Prostate gland (tissue), 2 donors: ENCODE measurements around the gene HIVEP3. TPM values are rescaled to one million over a fixed set of nuclear protein-coding genes. Genes with fewer than 3 reads are reported as not detected.

ENCODE experiments used
- DNase-seq: peaks from one replicate; pipeline ENCODE4 v3.0.0-alpha.2; 2019; ENCODE audit warnings: low spot score
- H3K27ac ChIP-seq, 2 donors: fragments of 200-600 bp; sonication (generic); 2 replicates each; pipeline ENCODE4 v1.5.1; 2017 to 2019
- H3K27me3 ChIP-seq: fragments of 200-600 bp; sonication (generic); replicated peaks from 2 replicates; pipeline ENCODE4 v1.5.1; 2019; ENCODE audit not compliant: insufficient read depth
- H3K36me3 ChIP-seq, 2 donors: fragments of 200-600 bp; sonication (generic); 1 replicate in 1 of 2; 2 replicates in 1 of 2; pipeline versions ENCODE4 v1.5.1 to v1.8.1; 2017 to 2019
- H3K4me1 ChIP-seq: fragments of 200-600 bp; sonication (generic); replicated peaks from 2 replicates; pipeline ENCODE4 v1.5.1; 2019
- H3K4me3 ChIP-seq, 2 donors: fragments of 200-600 bp; sonication (generic); 2 replicates each; pipeline ENCODE4 v1.5.1; 2017 to 2019
- H3K9me3 ChIP-seq: fragments of 200-600 bp; sonication (generic); 2 replicates; pipeline ENCODE4 v1.5.1; 2017
- POLR2A ChIP-seq: fragments of 450-650 bp; IDR thresholded peaks from one replicate; pipeline ENCODE4 v1.6.1; 2016; ENCODE audit warnings: antibody characterized with exemption, mild to moderate bottlenecking
- POLR2AphosphoS5 ChIP-seq: sonication (generic); formaldehyde crosslinking; IDR thresholded peaks from one replicate; pipeline ENCODE4 v1.6.1; 2017; ENCODE audit warnings: antibody characterized with exemption
- WGBS: methylation state at CpG from one replicate; pipeline ENCODE4 v1.1.5; 2018; 5-methylcytosine and 5-hydroxymethylcytosine counted together
- intact Hi-C: fragments of 100-400 bp; cut with DNase I; formaldehyde crosslinking; loops from one replicate; pipeline ENCODE4 v1.14.2; 2022
- total RNA-seq, 2 donors: library from RNA; depleted of rRNA; stranded (reverse); fragments of >200 nt; gene quantifications; one replicate each; pipeline ENCODE4 v1.1.0, GENCODE V29; 2016
- TF ChIP-seq, protein P1 (sequence below), 4 experiments: fragments of 200-600 bp in 2 of 4; fragments of 450-650 bp in 2 of 4; sonication (generic) in 2 of 4; IDR thresholded peaks; 1 replicate in 3 of 4; 2 replicates in 1 of 4; pipeline ENCODE4 v1.5.1; 2016 to 2019; ENCODE audit warnings: antibody characterized with exemption in 4 of 4, mild to moderate bottlenecking in 2 of 4, moderate library complexity in 2 of 4

Gene HIVEP3
- total RNA-seq, 2 donors from 2014 or later = 9.3 to 11.2 TPM

DNA sequence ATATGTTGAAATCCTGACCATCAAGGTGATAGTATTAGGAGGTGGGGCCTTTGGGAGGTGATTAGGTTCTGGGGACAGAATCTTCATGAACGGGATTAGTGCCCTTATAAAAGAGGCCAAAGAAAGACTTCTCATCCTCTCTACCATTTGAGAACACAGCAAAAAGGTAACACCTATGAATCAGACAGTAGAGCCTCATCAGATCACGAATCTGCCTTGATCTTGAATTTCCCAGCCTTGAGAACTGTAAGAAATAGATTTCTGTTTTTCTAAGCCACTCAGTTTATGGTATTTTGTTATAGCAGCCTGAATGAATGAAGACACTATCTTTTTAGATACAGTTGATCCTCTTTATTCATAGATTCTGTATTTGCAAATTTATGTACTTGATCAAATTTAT, 227.3 kb downstream of the HIVEP3 start:
- Histone ChIP-seq H3K27ac (no peak overlapping the region), H3K27me3 (no peaks in the 10 kb centered on the region), H3K9me3 (no peaks in the 10 kb centered on the region), H3K4me1 (no peaks in the 10 kb centered on the region), H3K4me3 (no peak overlapping the region), H3K36me3 (no peaks in the 10 kb centered on the region)
- intact Hi-C loops = no loop called here
- 92% methylated on average over 2 of the region's 2 CpGs for WGBS
- DNase-seq = no peak
- TF ChIP-seq, protein P1, sequence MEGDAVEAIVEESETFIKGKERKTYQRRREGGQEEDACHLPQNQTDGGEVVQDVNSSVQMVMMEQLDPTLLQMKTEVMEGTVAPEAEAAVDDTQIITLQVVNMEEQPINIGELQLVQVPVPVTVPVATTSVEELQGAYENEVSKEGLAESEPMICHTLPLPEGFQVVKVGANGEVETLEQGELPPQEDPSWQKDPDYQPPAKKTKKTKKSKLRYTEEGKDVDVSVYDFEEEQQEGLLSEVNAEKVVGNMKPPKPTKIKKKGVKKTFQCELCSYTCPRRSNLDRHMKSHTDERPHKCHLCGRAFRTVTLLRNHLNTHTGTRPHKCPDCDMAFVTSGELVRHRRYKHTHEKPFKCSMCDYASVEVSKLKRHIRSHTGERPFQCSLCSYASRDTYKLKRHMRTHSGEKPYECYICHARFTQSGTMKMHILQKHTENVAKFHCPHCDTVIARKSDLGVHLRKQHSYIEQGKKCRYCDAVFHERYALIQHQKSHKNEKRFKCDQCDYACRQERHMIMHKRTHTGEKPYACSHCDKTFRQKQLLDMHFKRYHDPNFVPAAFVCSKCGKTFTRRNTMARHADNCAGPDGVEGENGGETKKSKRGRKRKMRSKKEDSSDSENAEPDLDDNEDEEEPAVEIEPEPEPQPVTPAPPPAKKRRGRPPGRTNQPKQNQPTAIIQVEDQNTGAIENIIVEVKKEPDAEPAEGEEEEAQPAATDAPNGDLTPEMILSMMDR (IDR thresholded peaks at IDR 0.05) = no peak
- TF ChIP-seq POLR2AphosphoS5 = no peak
- TF ChIP-seq POLR2A = no peak

DNA sequence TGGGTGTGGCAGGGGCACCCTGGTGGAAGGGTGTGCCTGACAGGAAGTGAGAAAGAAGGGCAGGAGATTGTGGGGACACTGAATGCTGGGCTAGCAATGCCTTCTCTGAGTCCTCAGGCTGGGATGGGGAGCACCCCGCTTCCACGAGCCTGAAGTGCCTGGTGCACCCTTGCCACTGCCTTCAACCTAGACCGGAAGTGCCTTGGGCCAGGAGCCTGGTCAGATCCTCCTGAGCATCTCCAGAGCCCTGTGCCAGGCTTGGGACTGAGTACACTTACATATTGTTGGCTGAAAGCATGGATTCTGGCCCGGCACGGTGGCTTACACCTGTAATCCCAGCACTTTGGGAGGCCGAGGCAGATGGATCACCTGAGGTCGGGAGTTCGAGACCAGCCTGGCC, 228.4 kb downstream of the HIVEP3 start:
- WGBS = 93% methylated on average over 8 of the region's 8 CpGs
- Histone ChIP-seq H3K4me1 (no peaks in the 10 kb centered on the region), H3K36me3 (no peaks in the 10 kb centered on the region), H3K27me3 (no peaks in the 10 kb centered on the region), H3K27ac (no peak overlapping the region), H3K4me3 (no peak overlapping the region), H3K9me3 (no peaks in the 10 kb centered on the region)
- no peak for DNase-seq
- intact Hi-C loops = no loop called here
- no peak for TF ChIP-seq POLR2AphosphoS5
- no peak for TF ChIP-seq POLR2A
- TF ChIP-seq, protein P1 (IDR thresholded peaks at IDR 0.05) = no peak

DNA sequence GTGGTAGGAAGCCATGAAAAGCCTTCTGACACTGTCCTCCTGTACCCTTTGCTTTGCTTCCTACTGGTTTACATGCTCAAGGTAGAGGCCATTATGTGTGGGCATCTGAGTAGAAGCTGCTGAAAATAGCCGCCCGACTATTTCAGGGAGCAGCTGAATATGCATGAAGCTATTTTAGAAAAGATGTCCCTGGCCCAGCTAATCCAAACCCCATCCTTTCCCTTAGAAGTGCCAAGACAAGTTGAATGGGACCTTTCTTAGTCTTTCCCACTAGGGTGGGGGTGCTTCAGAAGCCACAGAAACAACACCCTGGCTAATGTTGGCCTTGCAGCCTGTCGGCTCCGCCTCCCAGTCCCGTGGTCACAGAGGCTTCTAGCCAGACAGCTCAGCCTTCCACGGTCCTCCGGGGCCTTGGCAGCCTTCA, 229.2 kb downstream of the HIVEP3 start:
- H3K27me3 ChIP-seq = no peaks in the 10 kb centered on the region
- no peak overlapping the region for H3K4me3 ChIP-seq
- H3K9me3 ChIP-seq = no peaks in the 10 kb centered on the region
- TF ChIP-seq POLR2A (no peak), POLR2AphosphoS5 (no peak)
- TF ChIP-seq, protein P1 (IDR thresholded peaks at IDR 0.05) = no peak
- H3K4me1 ChIP-seq = no peaks in the 10 kb centered on the region
- no peaks in the 10 kb centered on the region for H3K36me3 ChIP-seq
- intact Hi-C loops = no loop called here
- WGBS = 76% methylated on average over 7 of the region's 7 CpGs
- no peak overlapping the region for H3K27ac ChIP-seq
- DNase-seq = no peak

DNA sequence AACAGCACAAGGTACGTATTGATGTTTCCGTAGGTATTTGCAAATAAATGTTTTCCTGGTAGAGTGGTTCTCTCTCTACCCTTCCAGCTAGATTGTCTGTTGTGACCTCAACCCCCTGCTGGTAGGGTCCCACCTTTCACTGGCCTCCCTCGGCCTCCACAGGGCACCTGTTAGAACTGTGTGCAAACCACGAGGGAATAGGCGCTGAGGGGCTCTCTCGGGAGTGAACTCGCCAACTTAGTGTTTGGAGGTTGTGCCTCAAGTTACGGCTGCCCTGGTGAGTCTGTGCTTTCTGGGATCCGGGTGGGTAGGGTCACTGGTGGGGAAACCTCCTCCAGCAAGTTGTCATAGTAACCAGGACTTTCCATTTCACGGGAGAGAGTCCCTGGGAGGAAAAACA, 229.6 kb downstream of the HIVEP3 start:
- no peak overlapping the region for H3K27ac ChIP-seq
- no peaks in the 10 kb centered on the region for H3K36me3 ChIP-seq
- no peaks in the 10 kb centered on the region for H3K4me1 ChIP-seq
- DNase-seq = no peak
- intact Hi-C loops = no loop called here
- no peaks in the 10 kb centered on the region for H3K27me3 ChIP-seq
- H3K4me3 ChIP-seq = no peak overlapping the region
- 90% methylated on average over 10 of the region's 10 CpGs for WGBS
- no peaks in the 10 kb centered on the region for H3K9me3 ChIP-seq
- TF ChIP-seq POLR2AphosphoS5 = no peak
- TF ChIP-seq, protein P1 (IDR thresholded peaks at IDR 0.05) = no peak
- TF ChIP-seq POLR2A = no peak

DNA sequence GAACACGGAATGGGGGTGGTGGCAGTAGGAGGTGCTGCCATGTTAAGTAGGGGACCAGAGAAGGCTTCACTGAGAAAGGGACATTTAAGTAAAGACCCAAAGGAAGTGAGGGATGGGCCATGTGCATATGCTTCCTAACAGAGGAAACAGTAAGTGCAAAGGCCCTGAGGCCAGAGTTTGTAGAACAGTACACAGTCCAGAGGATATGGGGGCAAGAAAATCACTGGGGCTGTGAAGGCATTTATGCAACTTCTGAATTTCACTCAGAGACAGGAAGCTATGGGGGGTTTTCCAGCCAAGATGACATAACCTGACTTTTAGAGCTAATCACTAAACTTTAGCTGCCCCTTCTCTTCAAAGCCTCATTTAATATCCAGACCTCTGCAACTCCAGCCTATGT, 231.7 kb downstream of the HIVEP3 start:
- intact Hi-C loops = no loop called here
- TF ChIP-seq POLR2AphosphoS5 (no peak), POLR2A (no peak)
- TF ChIP-seq, protein P1 (IDR thresholded peaks at IDR 0.05) = no peak
- 96% methylated on average over 1 of the region's 1 CpG for WGBS
- H3K4me3 ChIP-seq = no peak overlapping the region
- no peaks in the 10 kb centered on the region for H3K4me1 ChIP-seq
- H3K36me3 ChIP-seq = no peaks in the 10 kb centered on the region
- no peak for DNase-seq
- no peak overlapping the region for H3K27ac ChIP-seq
- no peaks in the 10 kb centered on the region for H3K27me3 ChIP-seq
- no peaks in the 10 kb centered on the region for H3K9me3 ChIP-seq
